ENCODE results near the gene GNAI2. TPM values are rescaled to one million over a fixed set of nuclear protein-coding genes. Genes with fewer than 3 reads are reported as not detected.

Gene GNAI2
- 364 TPM for polyA plus RNA-seq (2013, experiment 1 of 2; ENCODE audit: insufficient read length)
- 363 TPM for polyA plus RNA-seq (2013, experiment 2 of 2; ENCODE audit: insufficient read length)

DNA sequence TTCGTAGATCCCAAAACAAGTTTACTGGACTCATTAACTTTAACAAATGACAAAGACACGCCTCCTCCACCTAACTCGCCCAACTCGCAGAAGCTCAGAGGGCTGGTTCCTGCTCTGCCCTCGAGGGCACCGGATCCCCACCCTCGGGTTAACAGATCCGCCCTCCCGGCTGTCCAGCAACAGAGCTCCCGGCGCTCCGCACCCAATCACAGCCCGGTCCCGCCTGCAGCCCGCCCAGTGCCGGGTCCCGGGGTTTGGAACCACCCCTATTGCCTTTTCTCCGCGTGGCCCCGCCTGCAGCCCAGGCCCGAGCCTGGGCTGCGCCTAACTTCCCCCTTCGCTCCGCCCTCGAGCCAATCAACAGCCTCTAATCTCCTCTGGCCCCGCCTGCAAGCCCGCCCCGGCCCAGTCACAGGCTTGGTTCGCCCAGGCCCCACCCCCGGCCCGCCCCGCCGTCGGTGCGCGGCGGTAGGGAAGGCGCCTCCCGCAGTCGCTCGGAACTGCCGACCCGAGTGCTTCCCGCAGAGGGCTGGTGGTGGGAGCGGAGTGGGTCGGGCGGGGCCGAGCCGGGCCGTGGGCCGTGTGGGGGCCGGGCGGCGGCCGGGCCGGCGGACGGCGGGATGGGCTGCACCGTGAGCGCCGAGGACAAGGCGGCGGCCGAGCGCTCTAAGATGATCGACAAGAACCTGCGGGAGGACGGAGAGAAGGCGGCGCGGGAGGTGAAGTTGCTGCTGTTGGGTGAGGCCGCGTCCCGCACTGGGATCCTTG, at the start of gene GNAI2:
TSS of gene GNAI2 (plus strand) at position 489 of the 768 bp plus-strand sequence. CDS start at position 621, 132 bp downstream.
- peak; percentile 98 for DNase-seq

GRCh38 chr3:50187750-50188149, 48.3 kb upstream of the GNAI2 start:
- no peak for DNase-seq

DNA sequence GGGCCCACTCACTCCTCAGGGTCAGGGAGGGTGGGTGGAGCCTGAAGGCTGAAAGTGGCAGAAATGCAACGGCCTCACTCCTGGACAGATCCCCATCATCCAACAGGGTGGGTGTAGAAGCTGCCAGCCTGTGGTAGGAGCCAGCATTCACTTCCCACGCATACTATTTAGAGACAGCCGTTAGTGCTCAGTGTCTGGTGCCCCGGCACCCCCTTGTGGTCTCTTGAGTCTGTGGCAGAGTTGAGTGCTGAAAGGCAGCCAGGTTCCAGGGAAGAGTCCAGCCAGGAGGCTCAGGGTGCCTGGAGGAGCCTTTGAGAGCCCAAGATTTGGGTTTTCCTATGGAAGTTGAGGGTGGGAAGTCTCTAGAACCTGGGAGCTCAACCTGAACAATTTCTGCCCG, 46.7 kb upstream of the GNAI2 start:
- DNase-seq: peak; percentile 78

DNA sequence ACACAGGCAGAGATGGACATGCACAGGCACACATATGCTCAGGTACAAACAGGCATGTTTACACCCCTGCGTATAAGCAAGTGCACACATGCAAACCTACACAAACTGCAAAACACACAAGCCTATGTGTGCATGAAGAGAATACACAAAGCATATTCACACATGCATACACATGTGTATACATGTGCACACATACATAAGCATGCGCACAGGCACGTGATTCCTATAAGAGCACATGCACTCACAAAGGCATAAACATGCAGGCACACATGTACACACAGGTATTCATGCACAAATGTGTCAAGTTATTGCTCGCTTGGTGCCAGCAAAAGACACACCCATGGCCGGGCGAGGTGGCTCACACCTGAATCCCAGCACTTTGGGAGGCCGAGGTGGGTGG, 46.0 kb upstream of the GNAI2 start:
- no peak for DNase-seq

GRCh38 chr3:50190936-50191660, 44.9 kb upstream of the GNAI2 start, which contains the start of gene GNAT1:
TSS of gene GNAT1 (plus strand) at chr3:50191610. CDS start at chr3:50191726, 116 bp downstream.
- no peak for DNase-seq

DNA sequence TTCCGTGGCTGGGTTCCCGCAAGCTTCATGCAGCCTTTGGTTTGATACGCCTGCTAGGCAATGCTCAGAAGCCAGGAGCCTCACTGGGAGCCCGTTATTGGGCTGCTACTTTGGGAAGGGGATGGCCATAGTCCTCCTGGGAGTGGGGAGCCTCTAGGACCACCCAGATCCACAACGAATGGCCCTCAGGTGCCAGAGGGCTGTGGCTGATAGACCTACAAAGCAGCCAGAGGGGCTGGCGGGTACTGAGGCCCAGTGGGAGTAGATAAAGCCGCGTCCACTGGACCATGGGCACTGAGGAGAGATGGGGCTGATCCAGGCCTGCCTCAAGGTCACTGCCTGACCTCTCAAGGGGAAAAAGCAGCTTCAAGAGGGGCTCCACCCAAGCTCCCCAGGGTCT, 43.9 kb upstream of the GNAI2 start:
- no peak for DNase-seq

DNA sequence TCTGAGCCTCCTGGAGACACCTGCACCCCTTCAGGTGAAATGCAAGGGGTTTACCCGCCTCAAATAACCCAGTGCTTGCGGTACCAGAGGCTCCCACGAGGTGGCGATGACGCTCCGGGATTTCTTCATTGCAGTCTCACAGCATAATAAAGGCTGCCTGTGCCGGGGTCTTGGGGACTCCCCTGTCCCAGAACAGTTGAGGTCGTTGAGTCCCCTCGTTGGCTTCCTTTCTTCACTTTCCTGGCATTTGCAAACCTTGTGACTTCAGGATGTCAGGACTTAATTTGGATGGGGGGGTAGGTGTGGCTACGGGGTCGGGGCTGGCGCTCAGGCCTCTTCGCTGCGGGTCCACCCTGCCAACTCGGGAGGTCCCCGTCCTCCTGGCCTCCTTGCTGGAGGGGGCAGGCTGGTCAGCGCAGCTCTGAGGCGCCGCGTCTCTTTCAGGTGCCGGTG, 43.3 kb upstream of the GNAI2 start:
- DNase-seq: peak; percentile 37

- DNase-seq: no peak
Observed at GRCh38 chr3:50193286-50193685, 42.7 kb upstream of the GNAI2 start.

DNA sequence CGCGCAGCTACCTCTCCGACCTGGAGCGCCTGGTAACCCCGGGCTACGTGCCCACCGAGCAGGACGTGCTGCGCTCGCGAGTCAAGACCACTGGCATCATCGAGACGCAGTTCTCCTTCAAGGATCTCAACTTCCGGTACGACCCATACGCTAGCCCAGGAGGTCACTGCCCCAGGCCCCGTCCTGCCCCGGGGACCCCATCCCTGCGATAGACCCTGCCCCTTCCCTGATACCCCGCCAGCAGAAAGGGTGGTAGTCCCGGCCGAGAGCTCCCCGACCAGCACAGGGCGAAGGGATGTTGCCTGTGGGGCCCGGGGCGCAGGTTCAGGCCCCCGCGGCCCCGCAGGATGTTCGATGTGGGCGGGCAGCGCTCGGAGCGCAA, 42.3 kb upstream of the GNAI2 start:
- DNase-seq: no peak

- peak; percentile 43 for DNase-seq
Observed at GRCh38 chr3:50194128-50194902, 41.7 kb upstream of the GNAI2 start.

- no peak for DNase-seq
Observed at GRCh38 chr3:50194903-50195500, 41.0 kb upstream of the GNAI2 start.

- no peak for DNase-seq
Observed at GRCh38 chr3:50195501-50196252, 40.3 kb upstream of the GNAI2 start.

DNA sequence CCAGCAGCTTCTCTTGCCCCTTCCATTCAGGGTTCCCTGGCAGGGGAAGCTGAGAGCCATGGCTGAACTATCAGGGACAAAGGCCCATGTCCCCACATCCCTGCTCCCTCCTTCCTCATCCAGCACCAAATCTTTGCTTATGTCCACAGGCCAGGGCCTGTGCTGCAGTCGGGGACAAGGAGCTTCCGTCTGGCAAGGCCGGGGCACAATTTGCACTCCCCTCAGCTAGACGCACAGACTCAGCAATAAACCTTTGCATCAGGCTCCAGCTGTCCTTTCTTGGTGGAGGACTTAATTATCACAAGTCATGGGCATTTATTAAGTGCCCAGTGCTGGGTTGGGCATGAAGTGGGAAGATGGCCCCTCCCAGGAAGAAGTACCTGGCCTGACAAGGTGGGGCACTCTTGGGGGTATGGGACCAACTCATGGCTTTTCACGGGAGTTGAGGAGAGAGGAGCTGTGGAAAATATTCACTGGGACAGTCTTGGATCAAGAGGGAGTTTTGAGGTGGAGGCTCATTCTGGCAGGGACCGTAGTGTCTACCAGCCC, 39.7 kb upstream of the GNAI2 start:
- no peak for DNase-seq

- no peak for DNase-seq
Observed at GRCh38 chr3:50201573-50202315, 34.3 kb upstream of the GNAI2 start.

DNA sequence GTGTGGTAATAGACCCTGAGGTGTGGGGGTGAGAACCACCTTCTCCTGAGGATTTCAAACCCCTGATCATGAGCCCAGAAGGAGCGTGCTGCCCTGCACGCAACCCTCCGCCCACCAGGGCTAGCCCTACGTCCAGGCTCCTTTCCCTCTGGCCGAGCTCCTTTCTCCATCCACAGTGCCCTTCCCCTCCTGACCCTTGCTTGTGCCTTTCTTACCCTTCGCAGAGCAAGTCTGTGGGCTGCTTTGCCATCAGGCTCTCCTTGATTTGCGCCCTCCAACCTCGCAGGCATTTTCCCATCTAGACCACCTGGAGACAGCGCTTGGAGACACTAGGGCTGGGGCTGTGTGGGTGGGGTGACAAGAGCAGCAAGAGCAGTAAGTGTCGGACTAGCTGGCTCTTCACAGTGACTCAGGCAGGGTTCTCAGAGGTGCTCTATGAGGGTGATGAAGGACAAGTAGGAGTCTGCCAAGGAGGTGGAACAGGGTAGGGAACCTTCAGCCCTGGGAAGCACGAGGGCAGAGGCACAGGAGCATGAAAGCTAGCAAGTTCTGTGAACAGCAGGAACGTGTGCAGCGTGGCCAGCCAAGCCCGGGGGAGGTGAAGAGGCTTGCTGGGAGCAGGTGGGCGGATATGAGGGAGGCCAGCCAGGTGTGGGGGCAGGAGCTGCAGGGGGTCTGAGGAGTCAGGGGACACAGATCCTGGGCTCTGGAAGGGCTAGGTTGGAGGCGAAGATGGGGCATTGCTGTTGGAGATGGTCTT, 33.5 kb upstream of the GNAI2 start:
- DNase-seq: no peak

GRCh38 chr3:50203113-50203808, 32.7 kb upstream of the GNAI2 start:
- DNase-seq: no peak

- no peak for DNase-seq
Observed at GRCh38 chr3:50203809-50204803, 31.9 kb upstream of the GNAI2 start.
